Omental fat pad (tissue), 4 donors: Measurements from ENCODE around the gene PRKAA2. TPM values are rescaled to one million over a fixed set of nuclear protein-coding genes. Genes with fewer than 3 reads are reported as not detected.

Experiments used
- ATAC-seq: fragments of 150-250 bp; one replicate; pipeline ENCODE4 v1.9.1; 2016; ENCODE audit warnings: mild to moderate bottlenecking, moderate library complexity; ENCODE audit not compliant: low FRiP score
- DNase-seq: peaks from one replicate; pipeline ENCODE4 v3.0.0-alpha.2; 2019; ENCODE audit warnings: low spot score
- total RNA-seq, 4 donors: library from RNA; depleted of rRNA; stranded (reverse); fragments of >200 nt; gene quantifications; one replicate each; pipeline ENCODE4 v1.1.0, GENCODE V29; 2016
- TF ChIP-seq, protein P1 (sequence below), 3 donors: fragments of 450-650 bp; IDR thresholded peaks; one replicate each; pipeline ENCODE4 v1.5.1; 2016 to 2017; ENCODE audit warnings: antibody characterized with exemption in 3 of 3, mild to moderate bottlenecking in 3 of 3, moderate library complexity in 2 of 3

The PRKAA2 gene
- total RNA-seq, 4 donors from 2014 or later: 0.96 to 3.0 (median 1.9) TPM

DNA sequence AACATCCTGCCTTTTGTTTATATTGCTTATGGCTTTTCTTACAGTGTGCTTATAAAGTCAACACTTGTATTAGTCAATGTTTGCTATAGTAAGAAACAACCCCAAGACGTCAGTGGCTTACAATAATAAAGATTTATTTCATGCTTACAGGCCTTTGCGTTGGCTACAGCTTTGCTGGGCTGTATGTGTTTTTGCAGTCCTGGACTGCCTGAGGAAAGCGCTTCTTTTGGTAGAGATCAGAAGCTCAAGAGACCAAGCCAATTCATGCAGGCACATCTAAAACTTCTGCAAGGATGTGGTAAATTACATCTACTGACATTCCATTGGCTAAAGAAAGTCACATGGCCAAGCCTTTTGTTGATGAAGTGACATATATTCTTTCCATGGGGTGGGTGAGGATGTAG lies 17.5 kb upstream of the PRKAA2 start:
- TF ChIP-seq, protein P1, sequence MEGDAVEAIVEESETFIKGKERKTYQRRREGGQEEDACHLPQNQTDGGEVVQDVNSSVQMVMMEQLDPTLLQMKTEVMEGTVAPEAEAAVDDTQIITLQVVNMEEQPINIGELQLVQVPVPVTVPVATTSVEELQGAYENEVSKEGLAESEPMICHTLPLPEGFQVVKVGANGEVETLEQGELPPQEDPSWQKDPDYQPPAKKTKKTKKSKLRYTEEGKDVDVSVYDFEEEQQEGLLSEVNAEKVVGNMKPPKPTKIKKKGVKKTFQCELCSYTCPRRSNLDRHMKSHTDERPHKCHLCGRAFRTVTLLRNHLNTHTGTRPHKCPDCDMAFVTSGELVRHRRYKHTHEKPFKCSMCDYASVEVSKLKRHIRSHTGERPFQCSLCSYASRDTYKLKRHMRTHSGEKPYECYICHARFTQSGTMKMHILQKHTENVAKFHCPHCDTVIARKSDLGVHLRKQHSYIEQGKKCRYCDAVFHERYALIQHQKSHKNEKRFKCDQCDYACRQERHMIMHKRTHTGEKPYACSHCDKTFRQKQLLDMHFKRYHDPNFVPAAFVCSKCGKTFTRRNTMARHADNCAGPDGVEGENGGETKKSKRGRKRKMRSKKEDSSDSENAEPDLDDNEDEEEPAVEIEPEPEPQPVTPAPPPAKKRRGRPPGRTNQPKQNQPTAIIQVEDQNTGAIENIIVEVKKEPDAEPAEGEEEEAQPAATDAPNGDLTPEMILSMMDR (IDR thresholded peaks at IDR 0.05): no peak
- no peak for DNase-seq
- no peak for ATAC-seq

DNA sequence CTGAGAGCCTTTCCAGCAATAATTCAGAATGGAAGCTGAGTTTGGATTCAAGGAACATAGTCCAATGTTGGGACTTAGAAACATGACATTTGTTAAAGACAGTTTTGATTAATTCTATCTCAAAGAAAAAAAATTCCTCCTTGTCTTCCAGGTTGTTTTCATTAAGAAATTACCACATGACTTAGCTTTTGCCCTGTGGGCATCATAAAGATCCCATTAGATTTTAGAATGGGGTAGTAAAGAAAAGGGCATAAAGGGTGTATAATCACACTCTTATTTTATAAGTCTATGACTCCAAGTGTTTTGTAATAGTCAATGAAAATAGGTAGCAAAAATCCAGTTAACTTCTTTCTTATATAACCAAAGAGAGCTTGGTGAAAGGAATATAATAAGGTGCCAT lies 14.3 kb upstream of the PRKAA2 start:
- ATAC-seq (no peak), DNase-seq (no peak)
- TF ChIP-seq, protein P1 (IDR thresholded peaks at IDR 0.05): no peak

GRCh38 chr1:56631901-56632300 lies 13.2 kb upstream of the PRKAA2 start:
- no peak for ATAC-seq
- TF ChIP-seq, protein P1 (IDR thresholded peaks at IDR 0.05): no peak
- no peak for DNase-seq

- DNase-seq: no peak
- no peak for ATAC-seq
- TF ChIP-seq, protein P1 (IDR thresholded peaks at IDR 0.05): no peak
Observed at GRCh38 chr1:56634981-56635380, 10.1 kb upstream of the PRKAA2 start.

- TF ChIP-seq, protein P1 (IDR thresholded peaks at IDR 0.05): no peak
- DNase-seq (no peak), ATAC-seq (no peak)
Observed at GRCh38 chr1:56638248-56638647, 6.9 kb upstream of the PRKAA2 start.

GRCh38 chr1:56639211-56639610 lies 5.9 kb upstream of the PRKAA2 start:
- DNase-seq (no peak), ATAC-seq (no peak)
- TF ChIP-seq, protein P1 (IDR thresholded peaks at IDR 0.05): no peak

DNA sequence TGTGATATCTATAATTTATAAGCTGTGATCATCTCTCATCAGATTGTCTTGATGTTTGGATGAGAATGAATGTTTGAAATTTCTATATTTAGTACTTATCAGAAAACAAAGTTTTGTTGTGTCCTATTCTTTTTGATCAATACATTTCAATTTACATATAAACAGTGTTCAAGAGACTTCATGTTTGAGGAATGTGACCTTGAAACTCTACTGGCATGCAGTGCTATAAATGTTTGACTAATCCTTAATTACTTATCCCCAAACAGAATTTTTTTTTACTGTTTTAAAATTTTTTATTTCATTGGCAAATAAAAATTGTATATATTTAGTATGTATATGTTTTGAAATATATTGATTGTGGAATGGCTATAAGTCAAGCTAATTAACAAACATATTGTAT lies 1.5 kb upstream of the PRKAA2 start:
- no peak for DNase-seq
- ATAC-seq: no peak
- TF ChIP-seq, protein P1 (IDR thresholded peaks at IDR 0.05): no peak
